B cell (primary cell): ENCODE results near the gene SMLR1.

Experiments
- EZH2 ChIP-seq: IDR thresholded peaks from 2 replicates; pipeline ENCODE4 v1.6.1; 2012; ENCODE audit warnings: borderline replicate concordance, low read depth, mild to moderate bottlenecking, moderate library complexity, low read length; ENCODE audit not compliant: insufficient read depth, poor library complexity, severe bottlenecking
- TF ChIP-seq, protein P1 (sequence below): fragments of 200-600 bp; IDR thresholded peaks from one replicate; pipeline ENCODE4 v1.8.0; 2022; ENCODE audit warnings: antibody characterized with exemption, mild to moderate bottlenecking

GRCh38 chr6:130851026-130851425, 23.8 kb downstream of the SMLR1 start:
- TF ChIP-seq, protein P1, sequence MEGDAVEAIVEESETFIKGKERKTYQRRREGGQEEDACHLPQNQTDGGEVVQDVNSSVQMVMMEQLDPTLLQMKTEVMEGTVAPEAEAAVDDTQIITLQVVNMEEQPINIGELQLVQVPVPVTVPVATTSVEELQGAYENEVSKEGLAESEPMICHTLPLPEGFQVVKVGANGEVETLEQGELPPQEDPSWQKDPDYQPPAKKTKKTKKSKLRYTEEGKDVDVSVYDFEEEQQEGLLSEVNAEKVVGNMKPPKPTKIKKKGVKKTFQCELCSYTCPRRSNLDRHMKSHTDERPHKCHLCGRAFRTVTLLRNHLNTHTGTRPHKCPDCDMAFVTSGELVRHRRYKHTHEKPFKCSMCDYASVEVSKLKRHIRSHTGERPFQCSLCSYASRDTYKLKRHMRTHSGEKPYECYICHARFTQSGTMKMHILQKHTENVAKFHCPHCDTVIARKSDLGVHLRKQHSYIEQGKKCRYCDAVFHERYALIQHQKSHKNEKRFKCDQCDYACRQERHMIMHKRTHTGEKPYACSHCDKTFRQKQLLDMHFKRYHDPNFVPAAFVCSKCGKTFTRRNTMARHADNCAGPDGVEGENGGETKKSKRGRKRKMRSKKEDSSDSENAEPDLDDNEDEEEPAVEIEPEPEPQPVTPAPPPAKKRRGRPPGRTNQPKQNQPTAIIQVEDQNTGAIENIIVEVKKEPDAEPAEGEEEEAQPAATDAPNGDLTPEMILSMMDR, result no peak
- no peak for TF ChIP-seq EZH2
